IPS-18c (cell line): ENCODE results near the gene RAB7A.
"Not testable (repeated sequence)": the region's sequence is repeated elsewhere in the genome, so short reads cannot be mapped to it uniquely, and the experiment has no call there.

Experiments
- H3K4me3 ChIP-seq: 2 replicates; pipeline ENCODE4 v1.7.0; 2013; ENCODE audit warnings: low read depth, mild to moderate bottlenecking, low read length, moderate library complexity; ENCODE audit not compliant: insufficient read depth
- H3K9me3 ChIP-seq: one replicate; pipeline ENCODE4 v1.6.1; 2013; ENCODE audit warnings: mild to moderate bottlenecking, low read length, moderate library complexity; ENCODE audit not compliant: control insufficient read depth, insufficient read depth

The RAB7A gene

DNA sequence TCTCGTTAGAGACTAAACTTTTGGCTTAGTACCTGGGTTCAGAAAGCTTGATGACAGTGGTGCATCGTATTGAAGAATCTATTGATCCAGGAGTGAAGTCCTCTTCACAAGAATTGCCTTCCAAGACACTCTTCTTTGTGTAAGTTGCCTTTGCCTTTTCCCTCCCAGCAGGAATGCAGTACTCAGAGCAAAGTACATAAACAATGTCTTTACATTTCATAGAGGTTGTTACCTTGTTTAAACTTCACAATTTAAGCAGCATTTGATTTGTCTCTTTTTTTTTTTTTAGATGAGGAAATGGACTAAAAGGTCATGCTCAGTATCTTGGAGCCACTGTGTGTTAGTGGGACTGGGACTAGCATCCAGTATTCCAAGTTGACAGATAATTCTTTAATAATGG is 9.9 kb downstream of the RAB7A start:
- H3K4me3 ChIP-seq: no peak overlapping the region

DNA sequence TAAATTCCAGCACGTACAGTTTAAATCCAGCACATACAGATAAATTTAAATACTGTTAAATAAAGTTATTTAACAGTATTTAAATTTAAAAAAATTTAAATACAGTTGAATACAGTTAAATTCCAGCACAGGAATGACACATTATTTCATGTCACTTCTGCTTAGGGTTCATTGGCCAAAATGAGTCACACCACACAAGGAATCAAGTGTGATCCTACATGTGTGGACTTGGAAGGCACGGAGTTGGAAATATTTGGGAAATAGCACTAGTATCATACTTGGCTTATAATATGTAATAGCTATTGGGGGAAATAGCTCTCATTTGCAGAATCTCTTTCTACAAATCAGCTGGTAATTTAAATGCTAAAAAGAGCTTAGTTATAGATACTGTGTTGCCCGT is 10.6 kb downstream of the RAB7A start:
- H3K9me3 ChIP-seq: no peaks in the 10 kb centered on the region
- no peak overlapping the region for H3K4me3 ChIP-seq

More for the DNA sequence above, 9.9 kb downstream of the RAB7A start:
- H3K9me3 ChIP-seq: no peaks in the 10 kb centered on the region

- Histone ChIP-seq H3K9me3 (peaks cover 3% of the 10 kb centered on the region), H3K4me3 (no peak overlapping the region)
Measured at GRCh38 chr3:128740621-128741020, 14.6 kb downstream of the RAB7A start.

GRCh38 chr3:128742821-128743594 is 17.0 kb downstream of the RAB7A start:
- Histone ChIP-seq H3K9me3 (peaks cover 3% of the 10 kb centered on the region), H3K4me3 (no peak overlapping the region)

DNA sequence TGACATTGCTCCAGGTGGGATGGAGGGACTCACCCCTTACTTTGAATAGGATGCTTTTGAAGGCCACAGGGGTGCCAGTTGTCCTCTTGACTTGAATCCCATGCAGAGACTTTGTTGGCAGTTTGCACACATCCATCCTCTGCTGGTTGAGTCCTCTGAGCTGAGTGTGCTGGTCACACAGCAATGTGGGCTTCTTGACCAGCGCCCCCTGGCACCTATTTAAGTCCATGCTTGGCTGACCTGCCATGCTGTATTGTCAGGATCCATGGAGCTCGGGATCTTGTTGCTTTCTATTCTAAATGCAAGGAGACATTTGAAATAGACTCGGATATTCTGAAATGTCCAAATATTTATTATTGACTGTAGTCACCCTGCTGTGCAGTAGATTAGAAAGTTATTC is 19.8 kb downstream of the RAB7A start:
- Histone ChIP-seq H3K9me3 (peaks cover 3% of the 10 kb centered on the region), H3K4me3 (no peak overlapping the region)

DNA sequence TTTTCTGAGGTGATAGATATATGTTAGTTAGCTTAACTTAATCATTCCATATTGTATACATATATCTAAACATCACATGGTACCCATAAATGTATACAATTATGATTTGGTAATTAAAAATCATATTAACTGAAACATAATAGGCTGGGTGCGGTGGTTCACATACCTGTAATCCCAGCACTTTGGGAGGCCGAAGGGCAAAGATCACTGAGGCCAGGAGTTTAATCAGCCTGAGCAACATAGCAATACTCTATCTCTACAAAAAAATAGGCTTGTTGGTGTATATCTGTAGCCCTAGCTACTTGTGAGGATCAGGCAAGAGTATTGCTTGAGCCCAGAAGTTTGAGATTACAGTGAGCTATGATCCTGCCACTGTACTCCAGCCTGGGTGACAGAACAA is 20.9 kb downstream of the RAB7A start:
- Histone ChIP-seq H3K9me3 (peaks cover 3% of the 10 kb centered on the region), H3K4me3 (no peak overlapping the region)

GRCh38 chr3:128748557-128748956 is 22.6 kb downstream of the RAB7A start:
- Histone ChIP-seq H3K4me3 (no peak overlapping the region), H3K9me3 (no peaks in the 10 kb centered on the region)

DNA sequence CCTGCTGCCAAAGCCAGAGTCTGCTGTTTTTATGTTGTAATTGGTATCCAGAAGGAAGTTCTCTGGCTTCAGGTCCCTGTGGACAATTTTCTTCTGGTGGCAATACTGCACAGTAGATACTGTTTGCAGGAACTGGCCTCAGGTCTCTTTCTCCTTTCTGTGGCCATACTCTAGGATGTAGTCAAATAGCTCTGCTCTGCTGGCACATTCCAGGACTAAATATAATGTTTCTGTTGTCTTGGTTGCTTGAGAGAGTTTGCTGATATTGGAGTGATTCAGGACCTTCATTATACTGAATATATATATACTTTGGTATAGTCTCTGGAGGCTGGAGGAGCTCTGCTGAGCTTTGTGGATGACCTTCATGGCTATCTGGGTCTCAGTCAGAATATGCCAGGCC is 23.1 kb downstream of the RAB7A start:
- H3K4me3 ChIP-seq: no peak overlapping the region
- H3K9me3 ChIP-seq: no peaks in the 10 kb centered on the region

GRCh38 chr3:128749561-128749960 is 23.6 kb downstream of the RAB7A start:
- H3K9me3 ChIP-seq, H3K4me3 ChIP-seq: not testable (repeated sequence)

GRCh38 chr3:128753715-128754114 is 27.7 kb downstream of the RAB7A start:
- no peak overlapping the region for H3K4me3 ChIP-seq
- no peaks in the 10 kb centered on the region for H3K9me3 ChIP-seq

GRCh38 chr3:128760042-128760441 is 34.1 kb downstream of the RAB7A start:
- no peaks in the 10 kb centered on the region for H3K9me3 ChIP-seq
- no peak overlapping the region for H3K4me3 ChIP-seq

GRCh38 chr3:128760881-128761280 is 34.9 kb downstream of the RAB7A start:
- Histone ChIP-seq H3K4me3 (no peak overlapping the region), H3K9me3 (no peaks in the 10 kb centered on the region)

DNA sequence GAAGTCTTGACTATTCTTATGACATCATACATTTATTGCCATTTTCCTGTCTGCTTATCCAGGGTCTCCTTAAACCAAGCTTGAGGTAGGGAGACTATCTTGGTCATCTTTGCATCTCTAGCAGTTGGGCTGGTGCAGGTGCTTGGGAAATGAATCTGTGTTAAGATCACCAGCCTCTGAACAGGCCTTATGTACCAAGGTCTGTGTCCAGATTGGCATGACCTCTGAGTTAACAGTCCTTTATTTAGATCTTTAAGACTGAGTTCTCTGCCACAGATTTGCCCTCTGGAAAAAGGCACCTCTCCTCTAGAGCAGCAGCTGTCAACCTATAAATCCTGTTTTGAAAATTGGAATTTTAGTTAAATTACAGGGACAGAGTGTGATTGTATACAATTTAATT is 35.4 kb downstream of the RAB7A start:
- Histone ChIP-seq H3K4me3 (no peak overlapping the region), H3K9me3 (no peaks in the 10 kb centered on the region)

- H3K4me3 ChIP-seq: no peak overlapping the region
- no peaks in the 10 kb centered on the region for H3K9me3 ChIP-seq
Measured at GRCh38 chr3:128763967-128764366, 38.0 kb downstream of the RAB7A start.

GRCh38 chr3:128764863-128765262 is 38.9 kb downstream of the RAB7A start:
- H3K4me3 ChIP-seq: no peak overlapping the region
- no peaks in the 10 kb centered on the region for H3K9me3 ChIP-seq

DNA sequence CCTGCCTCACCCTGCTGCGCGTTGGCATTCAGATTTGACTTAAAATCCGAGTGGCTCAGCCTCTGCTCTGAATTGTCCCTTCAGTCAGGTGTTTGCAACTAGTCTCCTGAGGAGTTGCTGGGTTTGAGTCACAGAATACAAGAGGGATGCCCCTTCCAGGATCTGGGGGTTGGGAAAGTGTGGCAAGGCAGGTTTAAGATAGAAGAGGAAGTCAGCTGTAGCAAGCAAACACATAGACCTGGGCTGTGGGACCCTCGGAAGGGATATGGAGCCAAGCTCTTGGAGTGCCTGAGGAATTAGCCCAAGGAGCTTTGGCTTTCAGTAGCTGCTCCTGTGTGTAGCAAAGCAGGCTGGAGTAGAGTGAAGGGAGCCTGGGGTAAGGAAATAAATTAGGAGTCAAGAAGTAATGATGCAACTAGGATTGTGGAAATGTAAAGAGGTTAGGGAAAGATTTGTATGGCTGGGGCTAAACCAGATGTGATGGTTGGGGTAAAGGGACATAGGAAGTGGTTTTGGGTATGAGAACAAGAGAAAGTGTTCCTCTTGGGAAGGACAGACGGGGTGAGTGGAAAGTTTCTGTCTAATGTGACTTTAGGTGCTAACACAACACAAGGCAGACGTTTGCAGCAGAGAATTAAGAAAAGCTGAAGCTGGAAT is 41.2 kb downstream of the RAB7A start:
- peaks cover 3% of the 10 kb centered on the region for H3K9me3 ChIP-seq
- H3K4me3 ChIP-seq: no peak overlapping the region

DNA sequence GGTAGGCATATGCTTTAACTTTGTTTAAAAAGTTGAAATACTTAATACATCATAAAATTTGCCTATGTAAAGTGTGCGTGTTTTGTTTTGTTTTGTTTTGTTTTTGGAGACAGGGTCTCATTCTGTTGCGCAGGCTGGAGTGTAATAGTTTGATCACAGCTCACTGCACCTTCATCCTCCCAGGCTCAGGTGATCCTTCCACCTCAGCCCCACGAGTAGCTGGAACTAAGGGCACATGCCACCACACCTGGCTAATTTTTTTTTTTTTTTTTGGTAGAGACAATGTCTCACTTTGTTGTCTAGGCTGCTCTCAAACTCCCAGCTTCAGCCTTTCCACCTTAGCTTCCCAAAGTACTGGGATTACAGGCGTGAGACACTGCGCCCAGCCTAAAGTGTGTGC is 42.5 kb downstream of the RAB7A start:
- Histone ChIP-seq H3K4me3 (no peak overlapping the region), H3K9me3 (peaks cover 3% of the 10 kb centered on the region)

DNA sequence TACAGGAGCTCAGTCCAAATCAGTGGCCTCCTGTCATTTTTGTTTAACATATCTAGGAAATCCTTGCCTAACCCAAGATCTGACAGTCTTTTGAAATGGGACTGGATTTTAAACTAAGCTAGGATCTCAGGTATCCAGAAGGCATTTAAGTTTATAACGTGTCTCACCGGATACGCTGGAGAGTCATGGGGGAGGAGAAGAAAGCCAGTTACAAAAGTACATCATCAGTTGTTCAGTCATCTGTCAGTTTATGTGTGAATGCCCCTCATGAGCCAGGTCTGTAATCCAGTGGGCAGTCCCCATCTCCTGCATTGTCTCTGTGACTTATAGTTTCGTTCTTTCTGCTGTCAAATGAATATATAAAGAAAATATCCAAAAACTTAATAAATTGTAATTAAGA is 44.4 kb downstream of the RAB7A start:
- Histone ChIP-seq H3K4me3 (no peak overlapping the region), H3K9me3 (peaks cover 3% of the 10 kb centered on the region)

DNA sequence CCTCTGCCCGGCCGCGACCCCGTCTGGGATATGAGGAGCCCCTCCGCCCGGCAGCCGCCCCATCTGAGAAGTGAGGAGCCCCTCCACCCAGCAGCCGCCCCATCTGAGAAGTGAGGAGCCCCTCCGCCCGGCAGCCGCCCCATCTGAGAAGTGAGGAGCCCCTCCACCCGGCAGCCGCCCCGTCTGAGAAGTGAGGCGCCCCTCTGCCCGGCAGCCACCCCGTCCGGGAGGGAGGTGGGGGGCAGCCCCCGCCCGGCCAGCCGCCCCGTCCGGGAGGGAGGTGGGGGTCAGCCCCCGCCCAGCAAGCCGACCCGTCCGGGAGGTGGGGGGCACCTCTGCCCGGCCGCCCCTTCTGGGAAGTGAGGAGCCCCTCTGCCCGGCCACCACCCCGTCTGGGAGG is 47.2 kb downstream of the RAB7A start:
- not testable (repeated sequence) for H3K9me3 ChIP-seq, H3K4me3 ChIP-seq
